Measurements from ENCODE around the gene TREML2. TPM values are rescaled to one million over a fixed set of nuclear protein-coding genes. Genes with fewer than 3 reads are reported as not detected.
"Not testable (repeated sequence)": the region's sequence is repeated elsewhere in the genome, so short reads cannot be mapped to it uniquely, and the experiment has no call there.

The TREML2 gene
- total RNA-seq = not detected
- long read RNA-seq = 0 reads

GRCh38 chr6:41200901-41201763, at the start of gene TREML2:
TREML2 (minus strand) TSS chr6:41201149; CDS start chr6:41201008, 141 bp downstream.
- Histone ChIP-seq H3K9me3 (replicated peaks) (no peaks in the 10 kb centered on the region), H3K4me3 (no peak within 1 kb of the TSS), H3K27me3 (ENCODE audit: low read depth) (peaks cover 33% of the 10 kb centered on the region), H3K36me3 (no peaks in the 10 kb centered on the region), H3K4me1 (no peaks in the 10 kb centered on the region), H3K27ac (replicated peaks) (no peak within 1 kb of the TSS)
- no peak for DNase-seq
- TF ChIP-seq CTCF (IDR thresholded peaks at IDR 0.05; ENCODE audit: borderline replicate concordance) = no peak
- intact Hi-C loops (cut with micrococcal nuclease) = no loop called here

GRCh38 chr6:41247882-41248705, 47.1 kb upstream of the TREML2 start:
- H3K27me3 ChIP-seq (ENCODE audit: low read depth) = peaks cover 31% of the 10 kb centered on the region
- TF ChIP-seq CTCF (IDR thresholded peaks at IDR 0.05; ENCODE audit: borderline replicate concordance) = no peak
- intact Hi-C loops (cut with micrococcal nuclease) = no loop called here
- no peaks in the 10 kb centered on the region for H3K9me3 ChIP-seq (replicated peaks)
- H3K4me3 ChIP-seq = no peak overlapping the region
- H3K4me1 ChIP-seq = no peaks in the 10 kb centered on the region
- no peaks in the 10 kb centered on the region for H3K36me3 ChIP-seq
- DNase-seq = no peak
- no peak overlapping the region for H3K27ac ChIP-seq (replicated peaks)

- Histone ChIP-seq H3K9me3 (replicated peaks) (no peaks in the 10 kb centered on the region), H3K27me3 (ENCODE audit: low read depth) (peaks cover 33% of the 10 kb centered on the region), H3K4me1 (no peaks in the 10 kb centered on the region), H3K36me3 (no peaks in the 10 kb centered on the region), H3K27ac (replicated peaks) (no peak overlapping the region), H3K4me3 (no peak overlapping the region)
- DNase-seq = no peak
- intact Hi-C loops (cut with micrococcal nuclease) = no loop called here
- TF ChIP-seq CTCF (IDR thresholded peaks at IDR 0.05; ENCODE audit: borderline replicate concordance) = no peak
Observed at GRCh38 chr6:41247288-41247865, 46.4 kb upstream of the TREML2 start.

- H3K36me3 ChIP-seq; intact Hi-C loops (cut with micrococcal nuclease); H3K4me3 ChIP-seq; H3K9me3 ChIP-seq (replicated peaks); H3K27ac ChIP-seq (replicated peaks); DNase-seq; H3K4me1 ChIP-seq: not testable (repeated sequence)
- H3K27me3 ChIP-seq (ENCODE audit: low read depth) = peaks cover 33% of the 10 kb centered on the region
Observed at GRCh38 chr6:41246529-41246928, 45.6 kb upstream of the TREML2 start.

- Histone ChIP-seq H3K36me3 (no peaks in the 10 kb centered on the region), H3K27me3 (ENCODE audit: low read depth) (peaks cover 63% of the 10 kb centered on the region), H3K27ac (replicated peaks) (no peak overlapping the region), H3K9me3 (replicated peaks) (no peaks in the 10 kb centered on the region), H3K4me3 (no peak overlapping the region), H3K4me1 (peaks cover 3% of the 10 kb centered on the region)
- no peak for TF ChIP-seq CTCF (IDR thresholded peaks at IDR 0.05; ENCODE audit: borderline replicate concordance)
- intact Hi-C loops (cut with micrococcal nuclease) = no loop called here
- no peak for DNase-seq
Observed at GRCh38 chr6:41239467-41240159, 38.7 kb upstream of the TREML2 start.

Measured in left ventricle myocardium inferior (tissue), 1 donor.